IMR-90 (cell line): Measurements from ENCODE around the gene MCF2L2. TPM values are rescaled to one million over a fixed set of nuclear protein-coding genes. Genes with fewer than 3 reads are reported as not detected.

Source experiments
- ATAC-seq: fragments of 200-7000 bp; cut with Tn5 transposase; 2 replicates; pipeline ENCODE4 v1.9.1; 2020; ENCODE audit warnings: low read depth, mild to moderate bottlenecking, moderate library complexity
- BruUV-seq: library from RNA; stranded (reverse); fragments of 400-500 nt; replicated peaks from 2 replicates; lab custom pipeline; 2021; lab: Mats Ljungman, UMichigan
- CTCF ChIA-PET: fragments of 300-600 bp; formaldehyde crosslinking; extraction: SDS; loops from one replicate; lab custom pipeline; 2021; ENCODE audit warnings: antibody characterized with exemption; lab: Yijun Ruan, JAX
- POLR2A ChIA-PET: fragments of 300-600 bp; sonication (Branson Sonifier 250); formaldehyde crosslinking; loops from one replicate; lab custom pipeline; 2022; ENCODE audit warnings: antibody characterized with exemption; ENCODE audit not compliant: unreplicated experiment; lab: Charles Lee
- DNase-seq: peaks from one replicate; pipeline ENCODE4 v3.0.0; 2013
- H2AFZ ChIP-seq: replicated peaks from 2 replicates; pipeline ENCODE3; 2013; ENCODE audit warnings: low read length, mild to moderate bottlenecking; ENCODE audit not compliant: poor library complexity
- H2AK5ac ChIP-seq: 2 replicates; pipeline ENCODE4 v1.6.1; 2013; ENCODE audit warnings: low read depth, low read length, inconsistent platforms
- H2AK9ac ChIP-seq: replicated peaks from 2 replicates; pipeline ENCODE3; 2013; ENCODE audit warnings: mild to moderate bottlenecking, low read depth, low read length, moderate library complexity; ENCODE audit not compliant: poor library complexity
- H2BK120ac ChIP-seq: 2 replicates; pipeline ENCODE4 v1.6.1; 2013; ENCODE audit warnings: low read depth, low read length, inconsistent platforms
- H2BK15ac ChIP-seq: 3 replicates; pipeline ENCODE4 v1.6.1; 2013; ENCODE audit warnings: low read depth, low read length, inconsistent platforms
- H2BK20ac ChIP-seq: 2 replicates; pipeline ENCODE4 v1.6.1; 2013; ENCODE audit warnings: low read depth, mild to moderate bottlenecking, inconsistent platforms, low read length, moderate library complexity
- H2BK5ac ChIP-seq: 2 replicates; pipeline ENCODE4 v1.6.1; 2013; ENCODE audit warnings: mild to moderate bottlenecking, low read depth, low read length, inconsistent platforms; ENCODE audit not compliant: poor library complexity, severe bottlenecking
- H3K14ac ChIP-seq: replicated peaks from 2 replicates; pipeline ENCODE4 v1.6.1; 2013; ENCODE audit warnings: low read depth, low read length, inconsistent platforms
- H3K18ac ChIP-seq: 2 replicates; pipeline ENCODE4 v1.6.1; 2013; ENCODE audit warnings: low read depth, low read length, control low read depth
- H3K23ac ChIP-seq: 2 replicates; pipeline ENCODE4 v1.6.1; 2013; ENCODE audit warnings: low read depth, low read length, inconsistent platforms
- H3K27ac ChIP-seq: 2 replicates; pipeline ENCODE4 v1.5.1; 2013; ENCODE audit warnings: mild to moderate bottlenecking, control low read depth, low read length; ENCODE audit not compliant: insufficient read depth
- H3K27me3 ChIP-seq: 2 replicates; pipeline ENCODE4 v1.6.1; 2013; ENCODE audit warnings: low read length; ENCODE audit not compliant: control insufficient read depth, insufficient read depth
- H3K36me3 ChIP-seq: 2 replicates; pipeline ENCODE4 v1.6.1; 2013; ENCODE audit warnings: low read length, mixed read lengths; ENCODE audit not compliant: control insufficient read depth, insufficient read depth
- H3K4ac ChIP-seq: 2 replicates; pipeline ENCODE4 v1.6.1; 2013; ENCODE audit warnings: low read depth, low read length, inconsistent platforms
- H3K4me1 ChIP-seq: 2 replicates; pipeline ENCODE4 v1.6.1; 2013; ENCODE audit warnings: low read length, mixed read lengths; ENCODE audit not compliant: control insufficient read depth, insufficient read depth
- H3K4me2 ChIP-seq: 2 replicates; pipeline ENCODE4 v1.6.1; 2013; ENCODE audit warnings: low read depth, mild to moderate bottlenecking, control low read depth, low read length, moderate library complexity
- H3K4me3 ChIP-seq: 2 replicates; pipeline ENCODE4 v1.5.1; 2013; ENCODE audit warnings: low read depth, mild to moderate bottlenecking, control low read depth, low read length, moderate library complexity; ENCODE audit not compliant: insufficient read depth
- H3K56ac ChIP-seq: 2 replicates; pipeline ENCODE4 v1.6.1; 2013; ENCODE audit warnings: low read length, inconsistent platforms; ENCODE audit not compliant: insufficient read depth; ENCODE audit errors: extremely low read depth
- H3K79me1 ChIP-seq, 2 experiments: 2 replicates each; pipeline ENCODE4 v1.6.1; 2013; ENCODE audit warnings: low read length in 2 of 2, inconsistent platforms in 1 of 2, low read depth in 1 of 2
- H3K9ac ChIP-seq: 2 replicates; pipeline ENCODE4 v1.6.1; 2013; ENCODE audit warnings: low read depth, low read length, control low read depth
- H3K9me1 ChIP-seq: 2 replicates; pipeline ENCODE4 v1.6.1; 2013; ENCODE audit warnings: low read length, inconsistent platforms; ENCODE audit not compliant: insufficient read depth
- H3K9me3 ChIP-seq: 2 replicates; pipeline ENCODE4 v1.6.1; 2013; ENCODE audit warnings: low read length; ENCODE audit not compliant: control insufficient read depth, insufficient read depth
- H4K20me1 ChIP-seq: 2 replicates; pipeline ENCODE4 v1.6.1; 2013; ENCODE audit warnings: low read length, inconsistent platforms; ENCODE audit not compliant: insufficient read depth
- H4K5ac ChIP-seq: 2 replicates; pipeline ENCODE4 v1.6.1; 2013; ENCODE audit warnings: mild to moderate bottlenecking, low read depth, low read length, control low read depth
- H4K8ac ChIP-seq, 2 experiments: 2 replicates each; pipeline ENCODE4 v1.6.1; 2013; ENCODE audit warnings: low read depth in 2 of 2, low read length in 2 of 2, control low read depth in 1 of 2, inconsistent platforms in 1 of 2
- H4K91ac ChIP-seq: 2 replicates; pipeline ENCODE4 v1.6.1; 2013; ENCODE audit warnings: low read depth, low read length, inconsistent platforms; ENCODE audit not compliant: insufficient read depth
- BHLHE40 ChIP-seq: fragments of 150-350 bp; IDR thresholded peaks from 2 replicates; pipeline ENCODE4 v1.6.1; 2016; ENCODE audit warnings: mild to moderate bottlenecking, low read depth, low read length
- CEBPB ChIP-seq: IDR thresholded peaks from 2 replicates; pipeline ENCODE4 v1.6.1; 2012; ENCODE audit warnings: low read depth, low read length, improper control_type of control experiment
- CHD1 ChIP-seq: IDR thresholded peaks from 2 replicates; pipeline ENCODE4 v1.6.1; 2012; ENCODE audit warnings: low read depth, low read length, improper control_type of control experiment
- CTCF ChIP-seq: conservative IDR thresholded peaks from 2 replicates; pipeline ENCODE4 v1.5.1; 2012; ENCODE audit warnings: mild to moderate bottlenecking, low read depth, low read length, improper control_type of control experiment
- ELK1 ChIP-seq: fragments of 150-350 bp; IDR thresholded peaks from 2 replicates; pipeline ENCODE4 v1.6.1; 2016; ENCODE audit warnings: low read depth, mild to moderate bottlenecking, low read length, moderate library complexity, borderline replicate concordance
- MAFK ChIP-seq: IDR thresholded peaks from 2 replicates; pipeline ENCODE4 v1.6.1; 2012; ENCODE audit warnings: low read depth, low read length, improper control_type of control experiment
- MAZ ChIP-seq: IDR thresholded peaks from 2 replicates; pipeline ENCODE4 v1.6.1; 2012; ENCODE audit warnings: low read depth, mild to moderate bottlenecking, low read length, improper control_type of control experiment, moderate library complexity, borderline replicate concordance
- NFE2L2 ChIP-seq: fragments of 150-350 bp; IDR thresholded peaks from 2 replicates; pipeline ENCODE4 v1.6.1; 2016; ENCODE audit warnings: low read depth, mild to moderate bottlenecking, low read length
- RCOR1 ChIP-seq: IDR thresholded peaks from 2 replicates; pipeline ENCODE4 v1.6.1; 2012; ENCODE audit warnings: mild to moderate bottlenecking, low read length, improper control_type of control experiment; ENCODE audit not compliant: insufficient replicate concordance
- RFX5 ChIP-seq: IDR thresholded peaks from 2 replicates; pipeline ENCODE4 v1.8.0; 2012; ENCODE audit warnings: low read depth, mild to moderate bottlenecking, low read length, moderate library complexity
- SMC3 ChIP-seq: fragments of 150-350 bp; IDR thresholded peaks from 2 replicates; pipeline ENCODE4 v1.6.1; 2016; ENCODE audit warnings: low read depth, mild to moderate bottlenecking, antibody characterized with exemption, low read length, moderate library complexity
- USF2 ChIP-seq: fragments of 150-350 bp; IDR thresholded peaks from 2 replicates; pipeline ENCODE4 v1.6.1; 2017; ENCODE audit warnings: mild to moderate bottlenecking, antibody characterized with exemption, low read length, low read depth
- WGBS, 2 experiments: methylation state at CpG; one replicate each; pipeline versions ENCODE4 v1.1.5 to v1.1.7; 2013; ENCODE audit warnings: missing lambda C conversion rate in 2 of 2; ENCODE audit not compliant: insufficient read length in 1 of 2; ENCODE audit errors: extremely low coverage in 2 of 2; 5-methylcytosine and 5-hydroxymethylcytosine counted together
- dilution Hi-C: fragments of 300-500 bp; cut with HindIII; formaldehyde crosslinking; loops from one replicate; pipeline ENCODE4 v1.14.3; 2018; ENCODE audit warnings: low sequenced_read_pairs; ENCODE audit not compliant: unreplicated experiment
- in situ Hi-C: fragments of 300-500 bp; cut with MboI; formaldehyde crosslinking; loops from 3 replicates; pipeline ENCODE4 v1.14.3; 2019; ENCODE audit warnings: low sequenced_read_pairs, inconsistent platforms, mixed read lengths
- intact Hi-C: fragments of 100-400 bp; cut with micrococcal nuclease; formaldehyde crosslinking; loops from 2 replicates; pipeline ENCODE4 v1.10.0; 2022
- polyA plus RNA-seq, 3 experiments: library from polyadenylated mRNA; depleted of rRNA; stranded (reverse); fragments of >200 nt; gene quantifications; 2 replicates each; pipeline ENCODE4 v1.2.3, GENCODE V29; 2012; ENCODE audit warnings: low replicate concordance in 1 of 3
- total RNA-seq: library from RNA; depleted of rRNA; stranded (reverse); fragments of >200 nt; gene quantifications from 2 replicates; pipeline ENCODE4 v1.2.3, GENCODE V29; 2012

Gene MCF2L2
- total and polyA plus RNA-seq, 2 of the 4 experiments (the other 2 are of a cell fraction) = under 0.01 TPM; not detected in 1

- H2AK5ac ChIP-seq = no peak overlapping the region
- H3K4me2 ChIP-seq = no peak overlapping the region
- intact Hi-C loops (no loop called here), in situ Hi-C loops (loop anchor here (25.0 kb wide), 1 partner anchor 798 kb away; the partner anchor contains the start of gene CAMK2N2), dilution Hi-C loops (no loop called here)
- H3K4ac ChIP-seq = no peak overlapping the region
- no peak overlapping the region for H3K4me3 ChIP-seq
- no peaks in the 10 kb centered on the region for H4K20me1 ChIP-seq
- no CpG with 5 or more reads among the region's 2 CpGs for WGBS, 2 experiments
- ATAC-seq (no peak), DNase-seq (no peak)
- H3K56ac ChIP-seq = no peak overlapping the region
- no peaks in the 10 kb centered on the region for H3K36me3 ChIP-seq
- no peak overlapping the region for H3K23ac ChIP-seq
- H3K27ac ChIP-seq = no peak overlapping the region
- no peak overlapping the region for H3K14ac ChIP-seq
- TF ChIP-seq CTCF (no peak), SMC3 (no peak), MAFK (no peak), BHLHE40 (no peak), ELK1 (no peak), RFX5 (no peak), USF2 (no peak), MAZ (no peak), RCOR1 (no peak), CEBPB (no peak), CHD1 (no peak), NFE2L2 (no peak)
- no peak overlapping the region for H4K91ac ChIP-seq
- no peaks in the 10 kb centered on the region for H3K9me1 ChIP-seq
- H2AK9ac ChIP-seq = no peak overlapping the region
- H4K5ac ChIP-seq = no peak overlapping the region
- H2AFZ ChIP-seq = no peak overlapping the region
- H3K9ac ChIP-seq = no peak overlapping the region
- H3K27me3 ChIP-seq = peaks cover 5% of the 10 kb centered on the region
- no peak overlapping the region for H4K8ac ChIP-seq
- H2BK15ac ChIP-seq = no peak overlapping the region
- H2BK120ac ChIP-seq = no peak overlapping the region
- no peaks in the 10 kb centered on the region for H3K9me3 ChIP-seq
- ChIA-PET CTCF (interaction anchor here (1.5 kb wide), 1 partner anchor 9 kb away, joined by 4 read pairs; no protein-coding TSS in a partner anchor), POLR2A (no interaction called here)
- no TSS peak for BruUV-seq
- H2BK20ac ChIP-seq = no peak overlapping the region
- no peaks in the 10 kb centered on the region for H3K4me1 ChIP-seq
- no peak overlapping the region for H2BK5ac ChIP-seq
- H3K18ac ChIP-seq = no peak overlapping the region
- H3K79me1 ChIP-seq = no peaks in the 10 kb centered on the region
These were observed 36.1 kb upstream of the MCF2L2 start for GRCh38 chr3:183464480-183464879.
